Lower leg skin (tissue), 3 donors: Measurements from ENCODE around the gene BDKRB2.

ENCODE experiments used
- CTCF ChIP-seq, 3 donors: fragments of 450-650 bp; IDR thresholded peaks; one replicate each; pipeline ENCODE4 v1.5.1; 2016; ENCODE audit warnings: antibody characterized with exemption in 3 of 3, mild to moderate bottlenecking in 3 of 3, moderate library complexity in 2 of 3
- POLR2A ChIP-seq, 2 donors: fragments of 450-650 bp; IDR thresholded peaks; one replicate each; pipeline ENCODE4 v1.6.1; 2016 to 2017; ENCODE audit warnings: antibody characterized with exemption in 2 of 2, mild to moderate bottlenecking in 1 of 2, moderate library complexity in 1 of 2

DNA sequence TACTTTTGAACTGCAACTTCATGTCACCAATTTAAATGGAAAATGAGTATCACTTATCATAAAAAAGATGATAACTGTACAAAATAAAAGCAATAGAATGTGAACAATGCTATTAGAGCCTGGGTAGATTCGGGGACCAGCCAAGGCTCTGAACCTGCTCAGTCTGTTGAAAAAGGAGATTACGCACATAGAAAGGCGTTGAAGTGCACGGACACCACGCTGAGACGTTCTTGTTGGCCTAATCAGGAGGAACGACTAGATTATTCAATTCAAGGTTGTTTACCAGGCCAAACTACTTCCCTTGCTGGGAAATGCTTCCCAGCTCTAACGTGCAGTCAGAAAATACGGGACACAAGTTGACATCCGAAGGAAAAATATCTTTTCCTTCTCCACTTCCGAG lies 27.9 kb downstream of the BDKRB2 start:
- TF ChIP-seq CTCF (IDR thresholded peaks at IDR 0.05) (no peak), POLR2A (IDR thresholded peaks at IDR 0.05) (no peak)
